ENCODE results near the gene MSANTD2.

GRCh38 chr11:124830749-124831148, 30.5 kb upstream of the MSANTD2 start:
- TF ChIP-seq CTCF (IDR thresholded peaks at IDR 0.05) (no peak), POLR2AphosphoS5 (IDR thresholded peaks at IDR 0.05) (no peak)

All from breast epithelium (tissue), 3 donors.